IMR-90 (cell line): ENCODE measurements around the gene VIPR2.

Experiments
- CTCF ChIP-seq: conservative IDR thresholded peaks from 2 replicates; pipeline ENCODE4 v1.5.1; 2012; ENCODE audit warnings: mild to moderate bottlenecking, low read depth, low read length, improper control_type of control experiment
- POLR2A ChIP-seq: IDR thresholded peaks from 2 replicates; pipeline ENCODE4 v1.6.1; 2012; ENCODE audit warnings: mild to moderate bottlenecking, low read depth, low read length
- USF2 ChIP-seq: fragments of 150-350 bp; IDR thresholded peaks from 2 replicates; pipeline ENCODE4 v1.6.1; 2017; ENCODE audit warnings: mild to moderate bottlenecking, antibody characterized with exemption, low read length, low read depth
- TF ChIP-seq, protein P1 (sequence below): fragments of 150-350 bp; IDR thresholded peaks from 2 replicates; pipeline ENCODE4 v1.6.1; 2016; ENCODE audit warnings: low read depth, mild to moderate bottlenecking, low read length, moderate library complexity, borderline replicate concordance

- TF ChIP-seq CTCF, result no peak
- TF ChIP-seq POLR2A, result no peak
- TF ChIP-seq, protein P1, sequence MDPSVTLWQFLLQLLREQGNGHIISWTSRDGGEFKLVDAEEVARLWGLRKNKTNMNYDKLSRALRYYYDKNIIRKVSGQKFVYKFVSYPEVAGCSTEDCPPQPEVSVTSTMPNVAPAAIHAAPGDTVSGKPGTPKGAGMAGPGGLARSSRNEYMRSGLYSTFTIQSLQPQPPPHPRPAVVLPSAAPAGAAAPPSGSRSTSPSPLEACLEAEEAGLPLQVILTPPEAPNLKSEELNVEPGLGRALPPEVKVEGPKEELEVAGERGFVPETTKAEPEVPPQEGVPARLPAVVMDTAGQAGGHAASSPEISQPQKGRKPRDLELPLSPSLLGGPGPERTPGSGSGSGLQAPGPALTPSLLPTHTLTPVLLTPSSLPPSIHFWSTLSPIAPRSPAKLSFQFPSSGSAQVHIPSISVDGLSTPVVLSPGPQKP, result no peak
- TF ChIP-seq USF2, result no peak
These were observed 41.1 kb downstream of the VIPR2 start for GRCh38 chr7:159103382-159104187.
